Measurements from ENCODE around the gene MYLK2. TPM values are rescaled to one million over a fixed set of nuclear protein-coding genes. Genes with fewer than 3 reads are reported as not detected.

MYLK2 gene
- total and polyA plus RNA-seq, 8 donors = 1.8 to 10.8 (median 4.3) TPM

DNA sequence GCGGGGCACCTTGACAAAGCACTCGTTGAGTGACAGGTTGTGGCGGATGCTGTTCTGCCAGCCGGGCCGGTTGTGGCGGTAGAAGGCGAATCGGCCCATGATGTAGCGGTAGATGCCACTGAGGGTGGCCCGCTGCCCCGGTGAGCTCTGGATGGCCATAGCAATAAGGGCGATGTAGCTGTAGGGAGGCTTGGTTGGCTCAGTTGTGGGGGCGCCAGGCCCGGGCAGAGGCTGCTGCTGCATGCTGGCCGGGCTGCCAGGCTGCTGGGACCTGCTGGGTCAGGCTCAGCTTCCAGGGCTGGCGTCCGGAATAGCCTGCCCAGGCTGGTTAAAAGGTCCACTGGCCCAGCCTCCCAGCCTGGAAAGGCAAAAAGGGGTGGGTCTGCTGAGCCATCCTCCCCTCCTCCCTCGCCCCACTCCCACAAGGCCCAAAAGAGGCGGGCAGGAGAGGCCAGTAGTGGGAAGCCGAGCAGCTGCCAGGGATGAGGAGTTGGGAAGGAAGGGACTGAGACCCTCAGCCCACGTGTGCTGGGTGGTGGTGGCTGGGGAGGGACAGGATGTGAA is 26.2 kb downstream of the MYLK2 start, which contains the start of gene FOXS1:
TSS of gene FOXS1 (minus strand) at position 305 of the 564 bp plus-strand sequence. CDS start at position 243, 62 bp downstream.
- DNase-seq (peak in 1 of 6 donors; percentile 62), FAIRE-seq (no peak), ATAC-seq (no peak)
- WGBS, 2 donors = 56 to 60% methylated on average over 16 to 21 of the region's 21 CpGs
- TF ChIP-seq, protein P1, sequence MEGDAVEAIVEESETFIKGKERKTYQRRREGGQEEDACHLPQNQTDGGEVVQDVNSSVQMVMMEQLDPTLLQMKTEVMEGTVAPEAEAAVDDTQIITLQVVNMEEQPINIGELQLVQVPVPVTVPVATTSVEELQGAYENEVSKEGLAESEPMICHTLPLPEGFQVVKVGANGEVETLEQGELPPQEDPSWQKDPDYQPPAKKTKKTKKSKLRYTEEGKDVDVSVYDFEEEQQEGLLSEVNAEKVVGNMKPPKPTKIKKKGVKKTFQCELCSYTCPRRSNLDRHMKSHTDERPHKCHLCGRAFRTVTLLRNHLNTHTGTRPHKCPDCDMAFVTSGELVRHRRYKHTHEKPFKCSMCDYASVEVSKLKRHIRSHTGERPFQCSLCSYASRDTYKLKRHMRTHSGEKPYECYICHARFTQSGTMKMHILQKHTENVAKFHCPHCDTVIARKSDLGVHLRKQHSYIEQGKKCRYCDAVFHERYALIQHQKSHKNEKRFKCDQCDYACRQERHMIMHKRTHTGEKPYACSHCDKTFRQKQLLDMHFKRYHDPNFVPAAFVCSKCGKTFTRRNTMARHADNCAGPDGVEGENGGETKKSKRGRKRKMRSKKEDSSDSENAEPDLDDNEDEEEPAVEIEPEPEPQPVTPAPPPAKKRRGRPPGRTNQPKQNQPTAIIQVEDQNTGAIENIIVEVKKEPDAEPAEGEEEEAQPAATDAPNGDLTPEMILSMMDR (IDR thresholded peaks at IDR 0.05) = no peak
- Histone ChIP-seq H3K4me3 (no peak within 1 kb of the TSS), H3K36me3 (no peaks in the 10 kb centered on the region), H3K9me3 (no peaks in the 10 kb centered on the region), H3K27ac (no peak within 1 kb of the TSS), H3K4me1 (no peaks in the 10 kb centered on the region), H3K27me3 (no peaks in the 10 kb centered on the region)
- intact Hi-C loops (cut with DNase I) = loop anchor here in 1 of 3 donors (5.0 to 10.0 kb wide), 2 partner anchors 107 to 179 kb away; partner anchors contain the start of gene PDRG1

DNA sequence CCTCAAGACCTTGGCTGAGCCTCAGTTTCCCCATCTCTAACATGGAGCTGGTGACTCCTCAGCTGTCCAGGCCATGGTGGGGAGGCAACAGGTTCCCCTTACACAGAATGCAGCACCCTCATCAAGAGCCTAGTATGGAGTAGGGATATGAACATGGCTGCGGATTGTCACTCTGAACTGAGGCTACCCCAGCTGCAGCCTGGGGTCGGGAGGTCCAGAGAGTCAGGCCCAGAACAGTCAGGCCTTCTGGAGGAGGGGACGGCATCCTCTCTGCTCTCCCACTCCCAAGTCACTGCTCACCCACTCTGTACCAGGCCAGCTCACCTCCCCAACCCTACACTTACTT is 27.6 kb downstream of the MYLK2 start:
- H3K27me3 ChIP-seq = no peaks in the 10 kb centered on the region
- WGBS, 2 donors = 42 to 47% methylated on average over 3 of the region's 3 CpGs
- no peak overlapping the region for H3K4me3 ChIP-seq
- ATAC-seq (no peak), DNase-seq (peak in 1 of 6 donors; percentile 13), FAIRE-seq (no peak)
- TF ChIP-seq, protein P1 (IDR thresholded peaks at IDR 0.05) = no peak
- intact Hi-C loops (cut with DNase I) = loop anchor here in 1 of 3 donors (5.0 to 10.0 kb wide), 2 partner anchors 106 to 178 kb away; partner anchors contain the start of gene PDRG1
- no peaks in the 10 kb centered on the region for H3K9me3 ChIP-seq
- H3K4me1 ChIP-seq = no peaks in the 10 kb centered on the region
- no peaks in the 10 kb centered on the region for H3K36me3 ChIP-seq
- no peak overlapping the region for H3K27ac ChIP-seq

DNA sequence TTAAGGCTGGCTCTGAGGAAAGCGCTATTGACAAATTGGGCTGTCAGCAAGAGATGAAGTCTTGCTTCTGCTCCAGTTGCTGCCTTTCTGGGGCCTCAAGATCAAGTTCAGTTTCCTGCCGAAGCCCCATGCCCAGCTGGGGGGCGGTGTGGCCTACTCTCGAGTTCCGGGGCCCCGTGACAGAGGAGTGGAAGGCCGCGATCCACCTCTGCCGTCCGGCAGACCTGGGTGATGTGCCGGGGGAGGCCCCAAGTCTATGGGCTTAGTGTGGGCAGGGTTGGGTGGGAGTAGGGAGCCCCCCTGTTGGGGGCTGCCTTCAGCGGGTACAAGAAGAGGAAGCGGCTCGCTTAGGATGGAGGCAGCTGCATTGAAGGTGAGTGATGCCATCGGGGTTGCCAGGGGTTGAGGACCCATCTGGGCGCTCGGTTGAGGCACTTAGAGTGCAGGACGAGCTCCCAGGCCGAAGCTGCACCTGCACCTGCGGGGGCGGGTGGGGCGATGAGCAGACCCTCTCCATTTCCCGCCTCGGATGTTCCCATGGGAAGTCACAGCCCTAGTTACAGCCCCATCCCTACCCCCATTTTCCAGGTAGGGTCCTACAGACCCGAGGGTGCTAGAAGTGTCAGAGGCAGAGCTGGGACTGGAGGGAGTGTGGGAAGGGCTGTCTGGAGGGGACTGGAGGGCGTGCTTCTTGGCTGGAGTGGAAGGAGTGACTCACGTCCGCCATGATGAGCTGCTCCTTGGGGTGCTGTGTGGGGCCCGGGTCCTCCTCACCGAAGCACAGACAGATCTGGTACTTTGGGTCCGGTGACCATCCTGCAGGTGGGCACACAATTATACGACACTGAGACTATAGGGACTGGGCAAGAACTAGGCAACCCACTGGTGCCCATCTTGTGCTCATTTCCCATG is 29.2 kb downstream of the MYLK2 start:
- H3K4me1 ChIP-seq = no peaks in the 10 kb centered on the region
- DNase-seq = peak in 1 of 6 donors; percentile 55
- 85 to 90% methylated on average over 32 of the region's 32 CpGs for WGBS, 2 donors
- ATAC-seq = no peak
- no peak overlapping the region for H3K4me3 ChIP-seq
- no peaks in the 10 kb centered on the region for H3K36me3 ChIP-seq
- no peaks in the 10 kb centered on the region for H3K27me3 ChIP-seq
- intact Hi-C loops (cut with DNase I) = loop anchor here in 1 of 3 donors (5.0 to 10.0 kb wide), 2 partner anchors 104 to 176 kb away; partner anchors contain the start of gene PDRG1
- FAIRE-seq = no peak
- TF ChIP-seq, protein P1 (IDR thresholded peaks at IDR 0.05) = no peak
- H3K27ac ChIP-seq = no peak overlapping the region
- no peaks in the 10 kb centered on the region for H3K9me3 ChIP-seq

DNA sequence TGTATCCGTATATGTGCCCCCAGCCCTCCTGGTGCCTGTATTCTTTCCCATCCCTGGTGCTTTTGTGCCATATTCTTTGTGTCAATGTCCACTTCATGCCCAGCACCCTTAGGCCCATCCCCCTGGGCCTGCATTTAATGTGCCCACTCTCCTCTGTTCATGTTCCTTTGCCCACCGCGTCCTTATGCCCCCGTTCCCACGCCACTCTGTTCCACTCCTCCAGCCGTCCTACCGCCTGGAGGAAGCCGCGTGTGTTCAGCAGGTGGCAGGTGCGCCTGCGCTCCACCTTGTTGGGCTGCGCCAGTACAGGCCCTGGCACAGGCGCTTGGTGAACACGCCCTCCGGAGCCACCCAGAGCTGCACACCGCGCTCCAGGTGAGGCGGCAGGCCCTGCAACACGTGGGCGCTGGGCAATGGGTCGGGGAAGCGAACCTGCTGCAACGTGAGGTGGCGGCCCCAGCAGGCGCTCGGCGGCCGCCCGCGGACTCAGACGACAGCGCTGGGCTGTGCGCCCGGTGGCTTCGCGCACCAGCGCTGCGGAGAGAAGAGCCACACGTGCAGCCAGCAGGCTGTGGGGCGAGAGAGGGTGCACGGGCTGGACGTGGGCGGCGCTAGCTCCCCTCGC is 30.3 kb downstream of the MYLK2 start:
- TF ChIP-seq, protein P1 (IDR thresholded peaks at IDR 0.05) = no peak
- H3K27ac ChIP-seq = no peak overlapping the region
- H3K9me3 ChIP-seq = no peaks in the 10 kb centered on the region
- no peaks in the 10 kb centered on the region for H3K36me3 ChIP-seq
- intact Hi-C loops (cut with DNase I) = loop anchor here in 1 of 3 donors (5.0 to 10.0 kb wide), 2 partner anchors 103 to 175 kb away; partner anchors contain the start of gene PDRG1
- DNase-seq = peak; percentile 65 to 90 (median 76)
- no peaks in the 10 kb centered on the region for H3K4me1 ChIP-seq
- FAIRE-seq = no peak
- H3K27me3 ChIP-seq = no peaks in the 10 kb centered on the region
- WGBS, 2 donors = 9 to 15% methylated on average over 45 of the region's 45 CpGs
- H3K4me3 ChIP-seq = no peak overlapping the region
- ATAC-seq = peak; percentile 76 to 94 (median 86)
